ENCODE results near the gene GMPR2. TPM values are rescaled to one million over a fixed set of nuclear protein-coding genes. Genes with fewer than 3 reads are reported as not detected.

Gene GMPR2
- total RNA-seq, 3 donors from 2014 or later: 59.3 to 74.6 (median 66.1) TPM

- Histone ChIP-seq H3K36me3 (no peaks in the 10 kb centered on the region), H3K27me3 (no peaks in the 10 kb centered on the region), H3K4me1 (no peaks in the 10 kb centered on the region), H3K9me3 (no peaks in the 10 kb centered on the region), H3K4me3 (no peak overlapping the region), H3K27ac (no peak overlapping the region)
- TF ChIP-seq CTCF (IDR thresholded peaks at IDR 0.05) (no peak), POLR2A (IDR thresholded peaks at IDR 0.05) (no peak), POLR2AphosphoS5 (IDR thresholded peaks at IDR 0.05) (no peak)
- no peak for DNase-seq (ENCODE audit: low spot score in 2 of 2)
- intact Hi-C loops (cut with DNase I; ENCODE audit: low total_unique reads): no loop called here
Observed at GRCh38 chr14:24253936-24254335, 21.2 kb downstream of the GMPR2 start.

GRCh38 chr14:24254630-24255392 lies 22.1 kb downstream of the GMPR2 start:
- no peaks in the 10 kb centered on the region for H3K9me3 ChIP-seq
- DNase-seq (ENCODE audit: low spot score in 2 of 2): no peak
- TF ChIP-seq CTCF (IDR thresholded peaks at IDR 0.05): no peak
- TF ChIP-seq POLR2A (IDR thresholded peaks at IDR 0.05): no peak
- no peak for TF ChIP-seq POLR2AphosphoS5 (IDR thresholded peaks at IDR 0.05)
- no peak overlapping the region for H3K4me3 ChIP-seq
- H3K27me3 ChIP-seq: no peaks in the 10 kb centered on the region
- intact Hi-C loops (cut with DNase I; ENCODE audit: low total_unique reads): no loop called here
- H3K27ac ChIP-seq: no peak overlapping the region
- H3K36me3 ChIP-seq: no peaks in the 10 kb centered on the region
- no peaks in the 10 kb centered on the region for H3K4me1 ChIP-seq

GRCh38 chr14:24255438-24255837 lies 22.7 kb downstream of the GMPR2 start:
- TF ChIP-seq POLR2A (IDR thresholded peaks at IDR 0.05): no peak
- TF ChIP-seq CTCF (IDR thresholded peaks at IDR 0.05): no peak
- TF ChIP-seq POLR2AphosphoS5 (IDR thresholded peaks at IDR 0.05): no peak
- Histone ChIP-seq H3K9me3 (no peaks in the 10 kb centered on the region), H3K27me3 (no peaks in the 10 kb centered on the region), H3K4me3 (no peak overlapping the region), H3K27ac (no peak overlapping the region), H3K4me1 (no peaks in the 10 kb centered on the region), H3K36me3 (no peaks in the 10 kb centered on the region)
- intact Hi-C loops (cut with DNase I; ENCODE audit: low total_unique reads): no loop called here
- DNase-seq (ENCODE audit: low spot score in 2 of 2): no peak

- Histone ChIP-seq H3K27ac (no peak overlapping the region), H3K36me3 (no peaks in the 10 kb centered on the region), H3K27me3 (no peaks in the 10 kb centered on the region), H3K4me1 (no peaks in the 10 kb centered on the region), H3K9me3 (no peaks in the 10 kb centered on the region), H3K4me3 (no peak overlapping the region)
- intact Hi-C loops (cut with DNase I; ENCODE audit: low total_unique reads): no loop called here
- TF ChIP-seq CTCF (IDR thresholded peaks at IDR 0.05): no peak
- no peak for TF ChIP-seq POLR2A (IDR thresholded peaks at IDR 0.05)
- TF ChIP-seq POLR2AphosphoS5 (IDR thresholded peaks at IDR 0.05): no peak
- no peak for DNase-seq (ENCODE audit: low spot score in 2 of 2)
Observed at GRCh38 chr14:24255931-24256711, 23.4 kb downstream of the GMPR2 start.

- no peak for DNase-seq (ENCODE audit: low spot score in 2 of 2)
- Histone ChIP-seq H3K27me3 (no peaks in the 10 kb centered on the region), H3K27ac (no peak overlapping the region), H3K4me1 (no peaks in the 10 kb centered on the region), H3K4me3 (no peak overlapping the region), H3K9me3 (no peaks in the 10 kb centered on the region), H3K36me3 (no peaks in the 10 kb centered on the region)
- intact Hi-C loops (cut with DNase I; ENCODE audit: low total_unique reads): no loop called here
- no peak for TF ChIP-seq POLR2AphosphoS5 (IDR thresholded peaks at IDR 0.05)
- TF ChIP-seq CTCF (IDR thresholded peaks at IDR 0.05): no peak
- TF ChIP-seq POLR2A (IDR thresholded peaks at IDR 0.05): no peak
Observed at GRCh38 chr14:24256960-24257359, 24.2 kb downstream of the GMPR2 start.

Measured in breast epithelium (tissue), 4 donors.